Gastrocnemius medialis (tissue), 4 donors: ENCODE results near the gene KRTAP17-1.

Source experiments
- POLR2A ChIP-seq, 2 donors: fragments of 450-650 bp; IDR thresholded peaks; one replicate each; pipeline ENCODE4 v1.6.1; 2017; ENCODE audit warnings: antibody characterized with exemption in 2 of 2, mild to moderate bottlenecking in 2 of 2, moderate library complexity in 2 of 2
- TF ChIP-seq, protein P1 (sequence below), 5 experiments: fragments of 450-650 bp in 3 of 5; fragments of 200-600 bp in 2 of 5; sonication (generic) in 2 of 5; IDR thresholded peaks in 4 of 5; conservative IDR thresholded peaks in 1 of 5; 1 replicate in 4 of 5; 2 replicates in 1 of 5; pipeline ENCODE4 v1.5.1; 2016 to 2019; ENCODE audit warnings: antibody characterized with exemption in 5 of 5, mild to moderate bottlenecking in 3 of 5, moderate library complexity in 3 of 5

DNA sequence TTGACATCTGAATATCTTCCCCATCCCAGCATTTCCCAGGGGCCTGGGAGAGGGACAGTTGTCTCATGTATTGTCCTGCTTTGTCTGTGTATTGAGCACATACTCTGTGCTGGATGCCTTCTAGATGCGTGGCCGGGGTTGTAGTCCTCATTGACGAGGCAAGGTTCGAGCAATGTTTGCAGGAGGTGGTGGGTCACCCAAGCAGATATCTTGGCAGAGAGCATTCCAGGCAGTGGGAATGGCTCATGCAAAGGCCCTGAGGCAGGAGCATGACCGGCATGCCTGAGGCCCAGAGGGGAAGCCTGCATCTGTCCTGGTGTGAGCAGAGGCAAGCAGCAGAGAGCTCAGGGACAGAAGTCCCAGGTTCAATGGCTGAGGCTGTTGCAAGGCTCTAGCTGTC, 17.6 kb upstream of the KRTAP17-1 start:
- TF ChIP-seq, protein P1, sequence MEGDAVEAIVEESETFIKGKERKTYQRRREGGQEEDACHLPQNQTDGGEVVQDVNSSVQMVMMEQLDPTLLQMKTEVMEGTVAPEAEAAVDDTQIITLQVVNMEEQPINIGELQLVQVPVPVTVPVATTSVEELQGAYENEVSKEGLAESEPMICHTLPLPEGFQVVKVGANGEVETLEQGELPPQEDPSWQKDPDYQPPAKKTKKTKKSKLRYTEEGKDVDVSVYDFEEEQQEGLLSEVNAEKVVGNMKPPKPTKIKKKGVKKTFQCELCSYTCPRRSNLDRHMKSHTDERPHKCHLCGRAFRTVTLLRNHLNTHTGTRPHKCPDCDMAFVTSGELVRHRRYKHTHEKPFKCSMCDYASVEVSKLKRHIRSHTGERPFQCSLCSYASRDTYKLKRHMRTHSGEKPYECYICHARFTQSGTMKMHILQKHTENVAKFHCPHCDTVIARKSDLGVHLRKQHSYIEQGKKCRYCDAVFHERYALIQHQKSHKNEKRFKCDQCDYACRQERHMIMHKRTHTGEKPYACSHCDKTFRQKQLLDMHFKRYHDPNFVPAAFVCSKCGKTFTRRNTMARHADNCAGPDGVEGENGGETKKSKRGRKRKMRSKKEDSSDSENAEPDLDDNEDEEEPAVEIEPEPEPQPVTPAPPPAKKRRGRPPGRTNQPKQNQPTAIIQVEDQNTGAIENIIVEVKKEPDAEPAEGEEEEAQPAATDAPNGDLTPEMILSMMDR (IDR thresholded peaks at IDR 0.05 in 4 of 5, conservative IDR thresholded peaks at IDR 0.05 in 1 of 5): no peak
- TF ChIP-seq POLR2A (IDR thresholded peaks at IDR 0.05): no peak
